ENCODE data around the gene PRKAR2B. TPM values are rescaled to one million over a fixed set of nuclear protein-coding genes. Genes with fewer than 3 reads are reported as not detected.

PRKAR2B gene
- total RNA-seq, 2 experiments from 2014 or later: 0.97 to 1.2 TPM

- CTCF ChIA-PET: interaction anchor here (0.7 to 1.8 kb wide), 5 partner anchors 8 to 391 kb away, joined by 3 to 6 read pairs (median 3); no protein-coding TSS in a partner anchor
- POLR2A ChIA-PET: interaction anchor here (0.6 to 1.7 kb wide), 6 partner anchors 11 to 884 kb away, joined by 3 to 8 read pairs (median 5); partner anchors contain the start of genes COG5, DUS4L and NAMPT
Observed at GRCh38 chr7:107169120-107170050, 124.9 kb downstream of the PRKAR2B start.

GRCh38 chr7:107170051-107170915, 125.8 kb downstream of the PRKAR2B start:
- POLR2A ChIA-PET: interaction anchor here (0.6 kb wide), 1 partner anchor 20 kb away, joined by 4 read pairs; no protein-coding TSS in a partner anchor
- CTCF ChIA-PET: interaction anchor here (1.0 to 1.8 kb wide), 2 partner anchors 10 to 255 kb away, joined by 5 to 6 read pairs; no protein-coding TSS in a partner anchor

- POLR2A ChIA-PET: interaction anchor here (0.6 to 0.7 kb wide), 2 partner anchors 888 to 1318 kb away, joined by 4 to 5 read pairs; no protein-coding TSS in a partner anchor
- CTCF ChIA-PET: no interaction called here
Observed at GRCh38 chr7:107171496-107171895, 127.0 kb downstream of the PRKAR2B start.

- CTCF ChIA-PET: no interaction called here
- POLR2A ChIA-PET: interaction anchor here (0.7 kb wide), 1 partner anchor 888 kb away, joined by 4 read pairs; no protein-coding TSS in a partner anchor
Observed at GRCh38 chr7:107172276-107173032, 127.9 kb downstream of the PRKAR2B start.

GRCh38 chr7:107173191-107173590, 128.7 kb downstream of the PRKAR2B start:
- CTCF ChIA-PET: interaction anchor here (1.4 kb wide), 1 partner anchor 22 kb away, joined by 3 read pairs; no protein-coding TSS in a partner anchor

GRCh38 chr7:107173691-107174406, 129.3 kb downstream of the PRKAR2B start:
- ChIA-PET POLR2A (no interaction called here), CTCF (interaction anchor here (1.4 kb wide), 1 partner anchor 23 kb away, joined by 3 read pairs; no protein-coding TSS in a partner anchor)

More at GRCh38 chr7:107173191-107173590, 128.7 kb downstream of the PRKAR2B start:
- POLR2A ChIA-PET: no interaction called here

GRCh38 chr7:107179326-107180164, 135.0 kb downstream of the PRKAR2B start:
- POLR2A ChIA-PET: interaction anchor here (0.5 to 1.2 kb wide), 2 partner anchors 11 to 384 kb away, joined by 5 to 7 read pairs; partner anchors contain the start of gene HBP1
- CTCF ChIA-PET: interaction anchor here (2.1 to 2.2 kb wide), 2 partner anchors 10 to 32 kb away, joined by 6 to 7 read pairs; no protein-coding TSS in a partner anchor

- CTCF ChIA-PET: interaction anchor here (2.1 to 2.2 kb wide), 2 partner anchors 11 to 33 kb away, joined by 6 to 7 read pairs; no protein-coding TSS in a partner anchor
- POLR2A ChIA-PET: interaction anchor here (1.2 kb wide), 1 partner anchor 11 kb away, joined by 7 read pairs; the partner anchor contains the start of gene HBP1
Observed at GRCh38 chr7:107180378-107180777, 135.9 kb downstream of the PRKAR2B start.

GRCh38 chr7:107181172-107181571, 136.7 kb downstream of the PRKAR2B start:
- POLR2A ChIA-PET: no interaction called here
- CTCF ChIA-PET: interaction anchor here (0.6 to 2.2 kb wide), 3 partner anchors 12 to 777 kb away, joined by 3 to 6 read pairs (median 3); no protein-coding TSS in a partner anchor

- ChIA-PET POLR2A (no interaction called here), CTCF (interaction anchor here (0.7 kb wide), 1 partner anchor 32 kb away, joined by 4 read pairs; no protein-coding TSS in a partner anchor)
Observed at GRCh38 chr7:107185716-107186115, 141.2 kb downstream of the PRKAR2B start.

- POLR2A ChIA-PET: no interaction called here
- CTCF ChIA-PET: no interaction called here
Observed at GRCh38 chr7:107186240-107186639, 141.7 kb downstream of the PRKAR2B start.

GRCh38 chr7:107187774-107188173, 143.3 kb downstream of the PRKAR2B start:
- ChIA-PET POLR2A (no interaction called here), CTCF (no interaction called here)

- CTCF ChIA-PET: interaction anchor here (0.9 kb wide), 1 partner anchor 21 kb away, joined by 3 read pairs; no protein-coding TSS in a partner anchor
- POLR2A ChIA-PET: interaction anchor here (0.6 kb wide), 1 partner anchor 20 kb away, joined by 4 read pairs; no protein-coding TSS in a partner anchor
Observed at GRCh38 chr7:107190090-107190489, 145.6 kb downstream of the PRKAR2B start.

GRCh38 chr7:107194052-107194451, 149.5 kb downstream of the PRKAR2B start:
- ChIA-PET POLR2A (interaction anchor here (0.7 kb wide), 1 partner anchor 550 kb away, joined by 3 read pairs; the partner anchor contains the start of gene CBLL1), CTCF (no interaction called here)

- ChIA-PET CTCF (no interaction called here), POLR2A (no interaction called here)
Observed at GRCh38 chr7:107196834-107197610, 152.5 kb downstream of the PRKAR2B start.

Data from activated CD8-positive, alpha-beta memory T cell treated with anti-CD3 and anti-CD28 coated beads for 36 hours (primary cell).